Peyer's patch (tissue), 4 donors: ENCODE results near the gene PARP11. TPM values are rescaled to one million over a fixed set of nuclear protein-coding genes. Genes with fewer than 3 reads are reported as not detected.

Experiments used
- DNase-seq, 3 donors: peaks; one replicate each; pipeline ENCODE4 v3.0.0-alpha.2; 2017 to 2019
- H3K27ac ChIP-seq, 4 donors: fragments of 200-600 bp; sonication (generic); one replicate each; pipeline ENCODE4 v1.5.1; 2016 to 2019
- H3K27me3 ChIP-seq, 2 donors: fragments of 200-600 bp; sonication (generic); one replicate each; pipeline ENCODE4 v1.5.1; 2019
- H3K36me3 ChIP-seq, 3 donors: fragments of 200-600 bp; sonication (generic); one replicate each; pipeline ENCODE4 v1.5.1; 2016 to 2019
- H3K4me1 ChIP-seq, 4 donors: fragments of 200-600 bp; sonication (generic); one replicate each; pipeline ENCODE4 v1.5.1; 2016 to 2019
- H3K4me3 ChIP-seq, 4 donors: fragments of 200-600 bp; sonication (generic); 1 replicate in 3 of 4; 2 replicates in 1 of 4; pipeline ENCODE4 v1.5.1; 2016 to 2019; ENCODE audit warnings: mild to moderate bottlenecking in 1 of 4
- H3K9me3 ChIP-seq, 4 donors: fragments of 200-600 bp; sonication (generic); one replicate each; pipeline ENCODE4 v1.5.1; 2016 to 2019; ENCODE audit warnings: mild to moderate bottlenecking in 1 of 4
- CTCF ChIP-seq, 6 experiments: fragments of 450-650 bp in 4 of 6; fragments of 200-600 bp in 2 of 6; sonication (generic) in 1 of 6; IDR thresholded peaks; one replicate each; pipeline ENCODE4 v1.5.1; 2017 to 2019; ENCODE audit warnings: antibody characterized with exemption in 6 of 6, mild to moderate bottlenecking in 3 of 6, moderate library complexity in 1 of 6
- POLR2A ChIP-seq, 2 donors: fragments of 450-650 bp; IDR thresholded peaks; one replicate each; pipeline ENCODE4 v1.5.1; 2017; ENCODE audit warnings: antibody characterized with exemption in 2 of 2, mild to moderate bottlenecking in 2 of 2, moderate library complexity in 2 of 2
- total RNA-seq, 4 donors: library from RNA; depleted of rRNA; stranded (reverse); fragments of >200 nt; gene quantifications; one replicate each; pipeline ENCODE4 v1.1.0, GENCODE V29; 2016

The PARP11 gene
- total RNA-seq, 4 donors from 2014 or later = 5.1 to 28.1 (median 6.9) TPM

DNA sequence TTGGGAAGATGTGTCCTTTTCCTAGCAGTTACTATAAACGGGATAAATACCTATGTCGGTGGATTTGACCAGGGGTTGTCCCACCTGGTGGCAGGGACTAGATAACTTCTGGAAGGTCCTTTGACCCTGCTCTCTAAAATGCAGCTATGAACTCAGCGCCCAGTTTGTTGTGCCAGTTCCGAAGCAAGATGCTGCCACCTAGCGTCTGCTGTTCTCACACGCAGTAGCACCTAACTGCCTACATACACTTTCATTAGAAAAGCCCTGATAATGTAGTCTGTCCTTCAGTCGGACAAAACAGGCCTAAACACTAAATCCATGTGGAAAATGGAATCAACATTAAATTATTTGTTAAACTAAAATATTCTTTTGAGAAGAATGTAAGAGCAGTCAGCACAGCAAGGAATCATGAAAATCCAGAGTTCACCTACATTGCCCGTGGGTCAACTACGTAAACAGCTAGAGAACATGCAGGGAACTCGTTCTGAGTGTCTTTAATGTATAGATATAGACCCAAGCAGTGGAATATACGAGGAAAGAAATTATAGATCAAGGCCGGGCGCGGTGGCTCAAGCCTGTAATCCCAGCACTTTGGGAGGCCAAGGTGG lies 69.2 kb downstream of the PARP11 start:
- Histone ChIP-seq H3K27me3 (no peaks in the 10 kb centered on the region), H3K4me1 (no peaks in the 10 kb centered on the region), H3K36me3 (no peaks in the 10 kb centered on the region), H3K4me3 (no peak overlapping the region), H3K27ac (no peak overlapping the region), H3K9me3 (no peaks in the 10 kb centered on the region)
- TF ChIP-seq POLR2A (IDR thresholded peaks at IDR 0.05) (no peak), CTCF (IDR thresholded peaks at IDR 0.05) (peak; percentile 36 to 86 (median 80))
- DNase-seq = peak; percentile 71 to 90 (median 75)

- H3K27ac ChIP-seq = no peak overlapping the region
- TF ChIP-seq CTCF (IDR thresholded peaks at IDR 0.05) (no peak), POLR2A (IDR thresholded peaks at IDR 0.05) (no peak)
- H3K36me3 ChIP-seq = no peaks in the 10 kb centered on the region
- H3K4me3 ChIP-seq = no peak overlapping the region
- H3K4me1 ChIP-seq = no peaks in the 10 kb centered on the region
- no peaks in the 10 kb centered on the region for H3K27me3 ChIP-seq
- H3K9me3 ChIP-seq = no peaks in the 10 kb centered on the region
- DNase-seq = no peak
These were observed 70.5 kb downstream of the PARP11 start for GRCh38 chr12:3802721-3803120.

- H3K4me3 ChIP-seq = no peak overlapping the region
- no peak overlapping the region for H3K27ac ChIP-seq
- no peak for DNase-seq
- H3K4me1 ChIP-seq = no peaks in the 10 kb centered on the region
- no peaks in the 10 kb centered on the region for H3K9me3 ChIP-seq
- H3K27me3 ChIP-seq = no peaks in the 10 kb centered on the region
- H3K36me3 ChIP-seq = no peaks in the 10 kb centered on the region
- TF ChIP-seq POLR2A (IDR thresholded peaks at IDR 0.05) (no peak), CTCF (IDR thresholded peaks at IDR 0.05) (no peak)
These were observed 75.6 kb downstream of the PARP11 start for GRCh38 chr12:3797531-3798048.

DNA sequence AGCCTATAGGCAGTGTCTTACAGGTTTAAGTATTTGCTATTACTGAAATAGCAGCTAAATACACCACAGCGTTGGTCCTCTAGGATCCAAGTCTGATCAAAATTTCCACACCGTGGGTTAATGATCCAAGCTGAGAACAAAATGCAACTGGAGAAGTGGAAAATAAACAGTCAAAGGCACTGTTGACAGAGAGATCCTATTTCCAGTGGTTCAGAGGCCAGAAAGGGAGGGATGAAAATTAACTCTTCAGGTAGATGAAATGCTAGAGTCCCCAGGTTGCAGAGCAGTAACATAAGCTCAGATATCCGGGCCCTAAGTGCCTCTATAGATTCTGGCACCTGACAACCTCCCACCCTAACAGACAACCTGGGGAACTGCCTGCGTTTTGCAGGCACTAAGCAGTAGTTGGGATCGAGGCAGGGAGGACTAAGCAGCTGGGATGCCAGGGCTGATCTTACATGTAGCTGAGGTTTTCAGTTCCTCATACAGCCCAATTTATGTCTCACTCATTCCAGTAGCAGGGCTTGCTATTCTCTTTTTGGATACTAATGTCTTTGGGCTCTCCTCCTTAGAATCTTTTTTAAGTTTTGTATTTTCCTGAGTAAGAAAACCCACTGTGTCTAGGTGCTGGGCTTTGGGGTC lies 77.6 kb downstream of the PARP11 start:
- Histone ChIP-seq H3K4me3 (no peak overlapping the region), H3K27me3 (no peaks in the 10 kb centered on the region), H3K27ac (no peak overlapping the region), H3K4me1 (no peaks in the 10 kb centered on the region), H3K9me3 (no peaks in the 10 kb centered on the region), H3K36me3 (no peaks in the 10 kb centered on the region)
- no peak for TF ChIP-seq CTCF (IDR thresholded peaks at IDR 0.05)
- TF ChIP-seq POLR2A (IDR thresholded peaks at IDR 0.05) = no peak
- no peak for DNase-seq

GRCh38 chr12:3795066-3795465 lies 78.1 kb downstream of the PARP11 start:
- Histone ChIP-seq H3K36me3 (no peaks in the 10 kb centered on the region), H3K9me3 (no peaks in the 10 kb centered on the region), H3K27me3 (no peaks in the 10 kb centered on the region), H3K4me1 (no peaks in the 10 kb centered on the region), H3K4me3 (no peak overlapping the region), H3K27ac (no peak overlapping the region)
- no peak for TF ChIP-seq POLR2A (IDR thresholded peaks at IDR 0.05)
- no peak for TF ChIP-seq CTCF (IDR thresholded peaks at IDR 0.05)
- no peak for DNase-seq
